HG03571 (cell line): ENCODE data around the gene JPT2.

Source experiments
- ATAC-seq: cut with Tn5 transposase; IDR thresholded peaks from one replicate; pipeline ENCODE4 v1.9.1; 2021; ENCODE audit not compliant: unreplicated experiment

JPT2 gene

GRCh38 chr16:1749152-1750117 is 71.4 kb downstream of the JPT2 start:
- ATAC-seq: no peak
